HTERT RPE-1 (cell line): ENCODE data around the gene PDPK1.
"Not testable (repeated sequence)": the region's sequence is repeated elsewhere in the genome, so short reads cannot be mapped to it uniquely, and the experiment has no call there.

Experiments used
- in situ Hi-C: fragments of 300-500 bp; cut with MboI; formaldehyde crosslinking; loops from 4 replicates; pipeline ENCODE4 v1.14.3; 2020; ENCODE audit warnings: low sequenced_read_pairs

The PDPK1 gene

GRCh38 chr16:2539845-2540458 lies 2.1 kb downstream of the PDPK1 start:
- in situ Hi-C loops, result not testable (repeated sequence)

DNA sequence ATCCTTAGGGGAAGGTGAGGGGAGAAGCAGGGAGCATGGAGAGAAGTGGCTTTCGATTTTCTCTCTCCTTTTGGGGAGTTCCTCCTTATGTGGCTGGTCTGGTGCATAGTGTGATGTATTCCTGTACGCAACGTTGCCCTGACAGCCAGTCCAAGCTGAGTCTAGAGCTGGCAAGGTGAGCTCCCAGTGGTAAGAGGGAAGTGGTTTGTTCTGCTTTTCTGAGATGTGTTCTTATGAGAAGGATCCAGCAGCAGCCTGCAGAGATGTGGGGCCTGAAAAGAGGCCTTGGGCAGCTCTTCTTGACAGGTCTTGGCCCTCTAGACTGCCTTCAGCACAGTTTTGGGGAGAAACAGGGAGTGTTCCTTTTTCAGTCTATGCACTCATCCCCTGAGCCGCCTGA lies 3.1 kb downstream of the PDPK1 start:
- in situ Hi-C loops, result not testable (repeated sequence)

DNA sequence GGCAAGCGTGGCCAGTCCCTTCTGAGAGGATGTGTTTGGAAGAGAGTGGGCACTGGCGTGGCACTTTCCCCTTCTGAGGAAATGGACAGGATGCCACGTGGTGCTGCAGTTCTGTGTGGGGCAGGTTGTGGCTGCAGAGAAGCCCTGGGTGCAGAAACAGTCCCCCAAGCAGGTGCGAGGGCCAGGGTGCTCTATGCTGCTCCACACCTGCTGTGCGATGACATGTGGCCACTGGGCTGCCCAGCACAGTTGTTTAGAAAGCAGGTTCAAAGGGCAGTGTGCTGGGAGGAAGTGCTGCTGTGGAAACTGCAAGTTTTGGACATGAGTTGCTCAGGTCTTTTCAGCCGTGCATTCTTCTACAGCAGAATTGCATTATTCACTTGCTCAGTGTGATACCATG lies 3.6 kb downstream of the PDPK1 start:
- in situ Hi-C loops, result not testable (repeated sequence)

DNA sequence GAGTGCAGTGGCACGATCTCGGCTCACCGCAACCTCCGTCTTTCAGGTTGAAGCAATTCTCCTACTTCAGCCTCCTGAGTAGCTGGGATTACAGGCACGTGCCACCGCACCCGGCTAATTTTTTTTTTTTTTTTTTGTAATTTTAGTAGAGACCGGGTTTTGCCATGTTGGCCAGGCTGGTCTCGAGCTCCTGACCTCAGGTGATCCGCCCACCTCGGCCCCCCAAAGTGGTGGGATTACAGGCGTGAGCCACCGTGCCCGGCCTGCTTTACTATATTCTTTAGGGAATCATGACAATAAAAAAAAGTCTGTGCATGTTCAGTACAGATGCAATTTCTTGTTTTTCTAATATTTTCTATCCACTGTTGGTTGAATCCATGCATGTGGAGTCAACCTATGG lies 6.0 kb downstream of the PDPK1 start:
- in situ Hi-C loops, result not testable (repeated sequence)

DNA sequence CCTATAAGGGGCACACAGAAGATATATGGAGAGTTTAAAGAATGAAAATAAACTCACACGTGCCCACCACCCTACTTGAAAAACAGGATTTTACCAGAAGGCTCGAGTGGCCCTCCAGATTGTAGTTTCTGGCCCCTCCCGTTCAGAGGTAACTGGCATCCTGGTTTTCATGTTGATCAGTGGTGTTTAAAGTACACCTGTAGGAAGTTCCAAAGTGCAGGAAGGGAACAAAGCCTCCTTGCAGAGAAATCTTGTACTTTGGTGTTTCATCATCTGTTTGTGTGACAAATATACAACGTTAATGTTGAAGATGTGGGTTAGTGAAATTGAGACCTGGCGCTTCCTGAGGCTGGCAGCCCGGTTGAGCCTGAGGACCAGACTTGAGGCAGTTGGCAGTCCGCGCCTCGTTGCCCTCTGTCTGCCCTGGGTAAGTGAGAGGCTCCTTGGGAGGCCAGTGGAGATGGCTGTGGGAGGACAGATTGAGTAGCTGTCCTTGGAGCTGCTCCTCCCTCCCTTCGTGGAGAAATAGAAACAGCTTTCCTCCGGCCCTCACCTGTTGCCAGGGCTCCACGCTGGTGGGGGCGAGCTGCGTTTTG lies 12.6 kb downstream of the PDPK1 start:
- in situ Hi-C loops, result not testable (repeated sequence)

- in situ Hi-C loops, result not testable (repeated sequence)
Observed at GRCh38 chr16:2551420-2551889, 13.6 kb downstream of the PDPK1 start.

GRCh38 chr16:2554709-2555425 lies 17.0 kb downstream of the PDPK1 start:
- in situ Hi-C loops, result not testable (repeated sequence)

GRCh38 chr16:2557150-2557549 lies 19.3 kb downstream of the PDPK1 start:
- in situ Hi-C loops, result not testable (repeated sequence)

- in situ Hi-C loops, result not testable (repeated sequence)
Observed at GRCh38 chr16:2560131-2560797, 22.4 kb downstream of the PDPK1 start.

DNA sequence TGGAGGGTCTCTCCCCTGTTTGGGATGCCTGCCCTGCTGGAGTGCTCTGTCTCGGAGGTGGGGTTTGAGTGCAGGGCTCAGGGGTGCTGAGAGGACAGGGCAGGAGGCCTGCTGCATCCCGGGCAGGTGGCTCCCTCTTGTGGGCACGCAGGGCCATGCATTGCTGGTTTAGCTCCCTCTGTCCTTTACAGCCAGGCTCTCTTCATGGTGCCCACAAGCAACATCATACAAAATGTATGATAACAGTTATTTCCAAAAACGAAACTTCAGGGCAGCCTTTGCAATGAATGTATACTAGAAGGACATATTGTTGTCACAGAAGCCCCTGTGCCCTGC lies 22.9 kb downstream of the PDPK1 start:
- in situ Hi-C loops, result not testable (repeated sequence)

GRCh38 chr16:2567506-2567905 lies 29.7 kb downstream of the PDPK1 start:
- in situ Hi-C loops, result not testable (repeated sequence)

- in situ Hi-C loops, result not testable (repeated sequence)
Observed at GRCh38 chr16:2568573-2568972, 30.8 kb downstream of the PDPK1 start.

DNA sequence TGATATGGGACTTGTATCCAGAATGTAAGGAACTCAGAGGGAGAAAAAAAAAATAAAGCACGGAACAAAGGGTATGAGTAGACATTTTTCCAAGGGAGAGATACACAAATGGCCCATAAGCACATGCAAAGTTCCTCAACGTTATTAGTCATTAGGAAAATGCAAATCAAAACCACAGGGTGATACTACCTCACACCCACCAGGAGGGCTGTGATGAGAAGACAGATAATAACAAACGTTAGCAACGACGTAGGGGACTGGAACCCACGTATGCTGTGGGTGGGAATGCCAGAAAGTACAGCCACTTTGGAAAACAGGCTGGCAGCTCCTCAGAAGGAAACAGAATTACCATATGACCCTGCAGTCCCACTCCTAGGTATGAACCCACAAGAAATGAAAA lies 34.9 kb downstream of the PDPK1 start:
- in situ Hi-C loops, result not testable (repeated sequence)

GRCh38 chr16:2575839-2576238 lies 38.0 kb downstream of the PDPK1 start:
- in situ Hi-C loops, result not testable (repeated sequence)

GRCh38 chr16:2577044-2577443 lies 39.2 kb downstream of the PDPK1 start:
- in situ Hi-C loops, result not testable (repeated sequence)

- in situ Hi-C loops, result not testable (repeated sequence)
Observed at GRCh38 chr16:2578905-2579304, 41.1 kb downstream of the PDPK1 start.

- in situ Hi-C loops, result not testable (repeated sequence)
Observed at GRCh38 chr16:2580143-2580542, 42.3 kb downstream of the PDPK1 start.

DNA sequence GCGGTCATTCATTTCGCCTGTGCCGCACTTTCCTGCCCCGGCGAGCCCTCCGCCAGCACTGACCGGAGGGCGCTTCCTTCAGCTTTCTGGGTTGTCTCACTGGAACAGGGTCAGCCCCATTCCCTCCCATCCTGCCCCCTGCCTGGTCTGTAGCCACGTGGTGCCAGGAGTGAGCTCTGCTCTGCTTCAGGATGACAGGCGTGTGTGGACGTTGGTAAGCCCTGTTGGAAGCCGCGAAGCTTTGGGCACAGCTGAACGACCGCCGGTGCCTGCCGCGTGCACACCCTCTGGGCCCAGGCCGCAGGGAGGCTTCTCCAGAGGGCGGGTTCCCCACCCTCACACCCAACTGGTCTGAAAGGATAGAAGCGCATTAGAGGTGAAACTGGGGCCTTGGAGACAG lies 43.0 kb downstream of the PDPK1 start:
- in situ Hi-C loops, result not testable (repeated sequence)

- in situ Hi-C loops, result no loop called here
Observed at GRCh38 chr16:2584729-2585650, 47.2 kb downstream of the PDPK1 start.

- in situ Hi-C loops, result no loop called here
Observed at GRCh38 chr16:2585651-2586081, 47.8 kb downstream of the PDPK1 start.

DNA sequence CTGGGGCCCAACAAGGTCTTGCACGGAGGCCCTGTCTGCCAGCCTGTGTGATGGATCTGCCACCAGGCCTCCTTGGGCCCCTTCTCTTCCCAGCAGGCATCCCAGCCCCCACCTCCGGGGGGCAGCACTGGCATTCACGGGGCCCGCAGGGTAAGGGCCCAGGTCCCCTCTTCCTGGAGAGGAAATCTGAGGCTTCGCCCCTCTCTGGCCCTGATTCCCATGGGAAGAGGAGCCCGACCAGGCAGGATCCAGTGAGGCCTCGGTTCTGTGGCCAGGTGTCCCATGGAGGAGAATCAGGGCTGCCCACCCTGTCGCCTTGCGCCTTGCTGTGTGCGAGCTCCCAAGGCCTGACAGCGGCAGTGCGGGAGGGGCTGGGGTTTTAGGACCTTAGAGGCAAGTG lies 48.4 kb downstream of the PDPK1 start:
- in situ Hi-C loops, result no loop called here
